ENCODE measurements around the gene MEOX1.

Gene MEOX1

DNA sequence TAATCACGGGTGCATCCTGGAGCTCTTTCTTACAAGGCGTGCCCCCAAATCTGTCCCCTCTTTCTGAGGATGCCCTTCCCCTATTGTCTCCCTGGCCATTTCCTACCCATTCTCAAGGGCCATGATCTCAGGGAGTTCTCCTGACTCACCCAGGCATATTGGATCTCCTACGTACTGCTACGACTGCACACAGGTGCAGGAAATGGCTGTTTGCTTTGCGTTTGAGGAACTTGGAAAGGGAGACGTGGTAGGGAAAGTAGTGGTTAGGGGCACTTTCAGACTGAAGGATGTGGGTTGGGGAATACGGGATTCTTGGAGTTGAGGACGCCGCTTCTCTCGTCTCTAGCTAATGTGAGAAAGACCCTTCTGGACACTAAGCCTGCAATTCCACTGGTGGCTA is 18.7 kb upstream of the MEOX1 start:
- Histone ChIP-seq H3K9me3 (replicated peaks; ENCODE audit: insufficient read depth, low read length) (no peaks in the 10 kb centered on the region), H3K27ac (ENCODE audit: low read length) (no peak overlapping the region), H2AFZ (ENCODE audit: low read length) (no peak overlapping the region), H3K79me2 (ENCODE audit: low read length) (no peaks in the 10 kb centered on the region), H3K4me2 (ENCODE audit: low read depth, low read length) (peak overlapping the region; percentile 22; the same call in 1 of the 2 replicates), H3F3A (ENCODE audit: insufficient read depth, low read length) (no peaks in the 10 kb centered on the region), H3K9me2 (replicated peaks; ENCODE audit: insufficient read depth, low read length) (no peaks in the 10 kb centered on the region), H3K4me3 (ENCODE audit: low read length) (no peak overlapping the region), H4K20me1 (ENCODE audit: insufficient read depth, low read length) (no peaks in the 10 kb centered on the region), H3K4me1 (ENCODE audit: low read length) (peaks cover 10% of the 10 kb centered on the region), H3K36me3 (replicated peaks; ENCODE audit: insufficient read depth, low read length) (no peaks in the 10 kb centered on the region), H3K9ac (ENCODE audit: low read length) (no peak overlapping the region), H3K27me3 (replicated peaks; ENCODE audit: insufficient read depth, low read length) (peaks cover 54% of the 10 kb centered on the region)
- TF ChIP-seq EZH2phosphoT487 (IDR thresholded peaks at IDR 0.05; ENCODE audit: low read length) (no peak), EZH2 (optimal IDR thresholded peaks at IDR 0.05; ENCODE audit: low read depth, low read length) (no peak)
- TF ChIP-seq, protein P1, sequence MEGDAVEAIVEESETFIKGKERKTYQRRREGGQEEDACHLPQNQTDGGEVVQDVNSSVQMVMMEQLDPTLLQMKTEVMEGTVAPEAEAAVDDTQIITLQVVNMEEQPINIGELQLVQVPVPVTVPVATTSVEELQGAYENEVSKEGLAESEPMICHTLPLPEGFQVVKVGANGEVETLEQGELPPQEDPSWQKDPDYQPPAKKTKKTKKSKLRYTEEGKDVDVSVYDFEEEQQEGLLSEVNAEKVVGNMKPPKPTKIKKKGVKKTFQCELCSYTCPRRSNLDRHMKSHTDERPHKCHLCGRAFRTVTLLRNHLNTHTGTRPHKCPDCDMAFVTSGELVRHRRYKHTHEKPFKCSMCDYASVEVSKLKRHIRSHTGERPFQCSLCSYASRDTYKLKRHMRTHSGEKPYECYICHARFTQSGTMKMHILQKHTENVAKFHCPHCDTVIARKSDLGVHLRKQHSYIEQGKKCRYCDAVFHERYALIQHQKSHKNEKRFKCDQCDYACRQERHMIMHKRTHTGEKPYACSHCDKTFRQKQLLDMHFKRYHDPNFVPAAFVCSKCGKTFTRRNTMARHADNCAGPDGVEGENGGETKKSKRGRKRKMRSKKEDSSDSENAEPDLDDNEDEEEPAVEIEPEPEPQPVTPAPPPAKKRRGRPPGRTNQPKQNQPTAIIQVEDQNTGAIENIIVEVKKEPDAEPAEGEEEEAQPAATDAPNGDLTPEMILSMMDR (IDR thresholded peaks at IDR 0.05; ENCODE audit: low read length), result no peak
- no peak for DNase-seq

DNA sequence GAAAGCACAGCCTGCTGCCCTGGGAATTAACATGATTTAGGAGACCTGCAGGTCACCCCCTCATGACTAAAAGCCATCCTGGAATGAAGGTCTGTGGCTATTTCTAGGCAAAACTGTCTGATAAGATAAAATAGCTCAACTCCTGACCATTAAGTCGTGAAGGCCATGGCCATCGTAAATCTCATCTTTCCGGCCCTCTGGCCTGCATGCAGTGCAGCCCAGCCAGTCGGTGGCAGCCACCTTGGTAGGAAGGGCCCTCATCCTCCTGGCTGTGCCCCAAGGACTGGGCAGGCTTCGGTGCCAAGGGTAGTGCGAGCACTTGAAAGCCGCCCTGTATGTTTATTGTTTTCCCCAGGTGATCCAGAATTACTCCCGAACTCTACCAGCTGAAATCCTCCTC is 18.2 kb upstream of the MEOX1 start:
- Histone ChIP-seq H2AFZ (ENCODE audit: low read length) (no peak overlapping the region), H3K4me3 (ENCODE audit: low read length) (no peak overlapping the region)

DNA sequence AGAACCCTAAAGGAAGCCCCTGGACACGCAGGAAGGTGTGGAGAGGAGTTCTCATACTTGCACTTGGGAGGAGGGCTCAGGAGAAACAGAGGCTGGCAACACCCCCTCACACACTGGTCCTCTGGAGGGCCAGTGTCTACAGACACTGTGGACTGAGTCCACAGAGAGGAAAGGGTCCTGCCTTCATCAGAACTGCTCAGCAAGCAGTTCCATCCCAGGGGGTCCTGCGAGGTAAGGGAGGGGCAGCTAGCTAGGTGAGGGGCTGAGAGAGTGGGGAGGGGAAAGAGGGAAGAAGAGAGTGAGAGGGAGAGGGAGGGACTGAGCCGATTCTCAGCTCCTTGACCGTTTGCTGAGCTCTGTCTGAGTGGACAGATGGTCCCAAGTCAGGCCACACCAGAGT is 17.7 kb upstream of the MEOX1 start:
- Histone ChIP-seq H3K9me3 (replicated peaks; ENCODE audit: insufficient read depth, low read length) (no peaks in the 10 kb centered on the region), H3K4me3 (ENCODE audit: low read length) (no peak overlapping the region), H3K79me2 (ENCODE audit: low read length) (no peaks in the 10 kb centered on the region), H3F3A (ENCODE audit: insufficient read depth, low read length) (no peaks in the 10 kb centered on the region), H3K9me2 (replicated peaks; ENCODE audit: insufficient read depth, low read length) (no peaks in the 10 kb centered on the region), H3K4me1 (ENCODE audit: low read length) (peaks cover 10% of the 10 kb centered on the region), H3K27ac (ENCODE audit: low read length) (no peak overlapping the region), H2AFZ (ENCODE audit: low read length) (no peak overlapping the region), H3K27me3 (replicated peaks; ENCODE audit: insufficient read depth, low read length) (peaks cover 43% of the 10 kb centered on the region), H3K4me2 (ENCODE audit: low read depth, low read length) (no peak overlapping the region), H3K36me3 (replicated peaks; ENCODE audit: insufficient read depth, low read length) (no peaks in the 10 kb centered on the region), H3K9ac (ENCODE audit: low read length) (no peak overlapping the region), H4K20me1 (ENCODE audit: insufficient read depth, low read length) (no peaks in the 10 kb centered on the region)
- TF ChIP-seq, protein P1 (IDR thresholded peaks at IDR 0.05; ENCODE audit: low read length), result no peak
- no peak for DNase-seq

More for the DNA sequence above, 18.2 kb upstream of the MEOX1 start:
- H3K36me3 ChIP-seq (replicated peaks; ENCODE audit: insufficient read depth, low read length), result no peaks in the 10 kb centered on the region
- H4K20me1 ChIP-seq (ENCODE audit: insufficient read depth, low read length), result no peaks in the 10 kb centered on the region
- no peak for DNase-seq
- no peaks in the 10 kb centered on the region for H3K9me3 ChIP-seq (replicated peaks; ENCODE audit: insufficient read depth, low read length)
- no peak overlapping the region for H3K9ac ChIP-seq (ENCODE audit: low read length)
- no peak overlapping the region for H3K27ac ChIP-seq (ENCODE audit: low read length)
- no peaks in the 10 kb centered on the region for H3K79me2 ChIP-seq (ENCODE audit: low read length)
- no peak overlapping the region for H3K4me2 ChIP-seq (ENCODE audit: low read depth, low read length)
- TF ChIP-seq EZH2 (optimal IDR thresholded peaks at IDR 0.05; ENCODE audit: low read depth, low read length), result no peak
- no peak for TF ChIP-seq EZH2phosphoT487 (IDR thresholded peaks at IDR 0.05; ENCODE audit: low read length)
- TF ChIP-seq, protein P1 (IDR thresholded peaks at IDR 0.05; ENCODE audit: low read length), result no peak
- peaks cover 10% of the 10 kb centered on the region for H3K4me1 ChIP-seq (ENCODE audit: low read length)
- H3K9me2 ChIP-seq (replicated peaks; ENCODE audit: insufficient read depth, low read length), result no peaks in the 10 kb centered on the region
- H3K27me3 ChIP-seq (replicated peaks; ENCODE audit: insufficient read depth, low read length), result peaks cover 49% of the 10 kb centered on the region
- H3F3A ChIP-seq (ENCODE audit: insufficient read depth, low read length), result no peaks in the 10 kb centered on the region
